Right ventricle myocardium inferior (tissue), 1 donor: ENCODE results near the gene SMC6. TPM values are rescaled to one million over a fixed set of nuclear protein-coding genes. Genes with fewer than 3 reads are reported as not detected.

Source experiments
- ATAC-seq: fragments of 200-7000 bp; cut with Tn5 transposase; one replicate; pipeline ENCODE4 v1.9.1; 2020; ENCODE audit warnings: mild to moderate bottlenecking, moderate library complexity
- DNase-seq: peaks from one replicate; pipeline ENCODE4 v3.0.0; 2021; ENCODE audit errors: missing footprints
- intact Hi-C: fragments of 100-400 bp; cut with DNase I; formaldehyde crosslinking; loops from one replicate; pipeline ENCODE4 v1.11.0; 2022
- long read RNA-seq: library from polyadenylated mRNA; unstranded; transcript quantifications from one replicate; pipeline ENCODE4 v2.0.0, GENCODE V29; 2021
- total RNA-seq: library from RNA; stranded (reverse); fragmentation: NEBNext Ultra II Directional; extraction: Animal tissue kit (Norgen Biotek cat#: 25700); gene quantifications from one replicate; pipeline ENCODE4 v1.2.1, GENCODE V29; 2021
- donor health status: DM: no; HTN: yes; CAD: no; lungs with severe emphysema.

The SMC6 gene
- total RNA-seq, result 12.7 TPM
- long read RNA-seq, full-length matches to known transcripts, result 14 of 18 reads
- long read RNA-seq, partial matches to known transcripts, result 1 of 18 reads
- long read RNA-seq, other reads (novel, unspliced or antisense), result 3 of 18 reads

GRCh38 chr2:17753803-17754663, at the start of gene SMC6, which contains the start of gene GEN1:
Gene SMC6 (minus strand): TSS chr2:17753810. CDS start chr2:17745946, 7,864 bp downstream.
Gene GEN1 (plus strand): TSS chr2:17754138. CDS start chr2:17759944, 5,806 bp downstream.
- peak; percentile 97 for ATAC-seq
- DNase-seq, result peak; percentile 95
- intact Hi-C loops, result loop anchor here (1.0 kb wide), 1 partner anchor 76 kb away; no protein-coding TSS in a partner anchor

- ATAC-seq (no peak), DNase-seq (no peak)
- intact Hi-C loops, result no loop called here
These were observed 47.3 kb upstream of the SMC6 start for GRCh38 chr2:17800693-17801458.

GRCh38 chr2:17800219-17800618, 46.6 kb upstream of the SMC6 start:
- ATAC-seq, result peak; percentile 81
- no peak for DNase-seq
- intact Hi-C loops, result no loop called here

GRCh38 chr2:17799301-17800120, 45.9 kb upstream of the SMC6 start:
- peak; percentile 75 for ATAC-seq
- intact Hi-C loops, result no loop called here

GRCh38 chr2:17798338-17798737, 44.7 kb upstream of the SMC6 start:
- no peak for DNase-seq
- no peak for ATAC-seq
- intact Hi-C loops, result no loop called here

More at GRCh38 chr2:17799301-17800120, 45.9 kb upstream of the SMC6 start:
- DNase-seq, result no peak

GRCh38 chr2:17795309-17795708, 41.7 kb upstream of the SMC6 start:
- no peak for ATAC-seq
- no peak for DNase-seq
- intact Hi-C loops, result no loop called here

GRCh38 chr2:17793803-17794354, 40.3 kb upstream of the SMC6 start:
- DNase-seq (no peak), ATAC-seq (no peak)
- intact Hi-C loops, result no loop called here

- DNase-seq, result no peak
- ATAC-seq, result no peak
- intact Hi-C loops, result no loop called here
These were observed 39.7 kb upstream of the SMC6 start for GRCh38 chr2:17793296-17793695.

- DNase-seq (no peak), ATAC-seq (no peak)
- intact Hi-C loops, result no loop called here
These were observed 38.9 kb upstream of the SMC6 start for GRCh38 chr2:17792515-17792914.

GRCh38 chr2:17791817-17792130, 38.2 kb upstream of the SMC6 start:
- no peak for DNase-seq
- intact Hi-C loops, result no loop called here
- ATAC-seq, result no peak

- ATAC-seq (no peak), DNase-seq (no peak)
- intact Hi-C loops, result no loop called here
These were observed 37.7 kb upstream of the SMC6 start for GRCh38 chr2:17791121-17791816.

- intact Hi-C loops, result no loop called here
- DNase-seq (no peak), ATAC-seq (no peak)
These were observed 36.9 kb upstream of the SMC6 start for GRCh38 chr2:17790536-17790935.

GRCh38 chr2:17788773-17789172, 35.2 kb upstream of the SMC6 start:
- intact Hi-C loops, result no loop called here
- DNase-seq, result no peak
- no peak for ATAC-seq

GRCh38 chr2:17786727-17787126, 33.1 kb upstream of the SMC6 start:
- no peak for DNase-seq
- intact Hi-C loops, result no loop called here
- ATAC-seq, result no peak

GRCh38 chr2:17781482-17781881, 27.9 kb upstream of the SMC6 start:
- intact Hi-C loops, result no loop called here

GRCh38 chr2:17780546-17780945, 26.9 kb upstream of the SMC6 start:
- intact Hi-C loops, result no loop called here
- ATAC-seq, result no peak
- DNase-seq, result no peak

More at GRCh38 chr2:17781482-17781881, 27.9 kb upstream of the SMC6 start:
- DNase-seq (no peak), ATAC-seq (no peak)

GRCh38 chr2:17772532-17772931, 18.9 kb upstream of the SMC6 start:
- intact Hi-C loops, result no loop called here
- DNase-seq, result no peak
- ATAC-seq, result no peak

- intact Hi-C loops, result no loop called here
- no peak for ATAC-seq
- no peak for DNase-seq
These were observed 18.3 kb upstream of the SMC6 start for GRCh38 chr2:17771956-17772355.
